ENCODE data around the gene EHHADH.

- no peak for TF ChIP-seq CTCF (IDR thresholded peaks at IDR 0.05)
- no peak for TF ChIP-seq EZH2 (IDR thresholded peaks at IDR 0.05)
These were observed 53.2 kb downstream of the EHHADH start for GRCh38 chr3:185200639-185201038.
